K562 (cell line): ENCODE measurements around the gene FCHSD1. TPM values are rescaled to one million over a fixed set of nuclear protein-coding genes. Genes with fewer than 3 reads are reported as not detected.
A peak's percentile ranks its signal among the peaks of the same experiment; 100 is the strongest.

Experiments used
- ELF2 ChIP-seq: fragments of 250-450 bp; sonication (Bioruptor Pico); IDR thresholded peaks from 2 replicates; pipeline ENCODE4 v1.5.0; 2021; ENCODE audit warnings: mild to moderate bottlenecking
- SPI1 ChIP-seq: IDR thresholded peaks from 2 replicates; pipeline ENCODE4 v1.6.1; 2011; ENCODE audit warnings: low read depth, low read length, control low read depth, borderline replicate concordance
- ZFX ChIP-seq: sonication (generic); formaldehyde crosslinking; IDR thresholded peaks from 2 replicates; pipeline ENCODE4 v1.8.0; 2022; ENCODE audit warnings: mild to moderate bottlenecking, missing genetic modification reagents, moderate library complexity
- ZNF551 ChIP-seq: fragments of 250-450 bp; sonication (Bioruptor Pico); IDR thresholded peaks from 2 replicates; pipeline ENCODE4 v1.5.0; 2021; ENCODE audit warnings: mild to moderate bottlenecking, moderate library complexity
- polyA plus RNA-seq, 8 experiments: library from polyadenylated mRNA; depleted of rRNA in 4 of 8; stranded (reverse) in 5 of 8; unstranded in 3 of 8; fragments of >200 nt; fragmentation: Nextera tagmentation in 2 of 8; fragmentation: Illumina TruSeq in 1 of 8; extraction: Ambion mirVana in 2 of 8; extraction: Trizol in 1 of 8; gene quantifications; 2 replicates each; pipeline versions ENCODE4 v1.2.1 to v1.2.3, GENCODE V29; 2011 to 2014; ENCODE audit warnings: inconsistent platforms in 1 of 8, missing spikeins in 1 of 8
- total RNA-seq, 7 experiments: library from RNA; depleted of rRNA in 6 of 7; stranded (reverse); fragments of >200 nt in 6 of 7; fragmentation: Illumina TruSeq in 2 of 7; extraction: Trizol in 2 of 7; gene quantifications; 2 replicates each; pipeline versions ENCODE4 v1.2.1 to v1.2.3, GENCODE V29; 2011 to 2021; ENCODE audit warnings: low replicate concordance in 1 of 7
- TF ChIP-seq, protein P1 (sequence below): sonication (generic); formaldehyde crosslinking; IDR thresholded peaks from 2 replicates; pipeline ENCODE4 v1.8.1; 2023; ENCODE audit warnings: mild to moderate bottlenecking, missing genetic modification reagents
- TF ChIP-seq, protein P2 (sequence below): fragments of 250-450 bp; sonication (Bioruptor Pico); IDR thresholded peaks from 2 replicates; pipeline ENCODE4 v1.5.0; 2020; ENCODE audit warnings: mild to moderate bottlenecking, borderline replicate concordance
- TF ChIP-seq, protein P3 (sequence below): sonication (generic); formaldehyde crosslinking; IDR thresholded peaks from 2 replicates; pipeline ENCODE4 v1.9.0; 2022; ENCODE audit warnings: mild to moderate bottlenecking, missing genetic modification reagents
- TF ChIP-seq, protein P4 (sequence below): IDR thresholded peaks from 2 replicates; pipeline ENCODE4 v1.6.1; 2014; ENCODE audit warnings: antibody characterized with exemption
- TF ChIP-seq, protein P5 (sequence below): fragments of 250-450 bp; sonication (Bioruptor Pico); IDR thresholded peaks from 2 replicates; pipeline ENCODE4 v1.4.0; 2020; ENCODE audit warnings: mild to moderate bottlenecking, moderate library complexity
- TF ChIP-seq, protein P6 (sequence below): fragments of 250-450 bp; sonication (Bioruptor Pico); IDR thresholded peaks from 2 replicates; pipeline ENCODE4 v1.6.1; 2021; ENCODE audit warnings: mild to moderate bottlenecking
- TF ChIP-seq, protein P7 (sequence below), 2 experiments: IDR thresholded peaks in 1 of 2; conservative IDR thresholded peaks in 1 of 2; 2 replicates each; pipeline ENCODE4 v1.6.1; 2016; ENCODE audit warnings: low read depth in 2 of 2, mild to moderate bottlenecking in 1 of 2, missing compliant biosample characterization in 1 of 2, missing genetic modification characterization in 1 of 2, moderate library complexity in 1 of 2

FCHSD1 gene
- total and polyA plus RNA-seq, 9 of the 15 experiments (the other 6 are each of a cell fraction or from before 2014, with no cell fraction given) = 0.35 to 37.5 (median 13.6) TPM

DNA sequence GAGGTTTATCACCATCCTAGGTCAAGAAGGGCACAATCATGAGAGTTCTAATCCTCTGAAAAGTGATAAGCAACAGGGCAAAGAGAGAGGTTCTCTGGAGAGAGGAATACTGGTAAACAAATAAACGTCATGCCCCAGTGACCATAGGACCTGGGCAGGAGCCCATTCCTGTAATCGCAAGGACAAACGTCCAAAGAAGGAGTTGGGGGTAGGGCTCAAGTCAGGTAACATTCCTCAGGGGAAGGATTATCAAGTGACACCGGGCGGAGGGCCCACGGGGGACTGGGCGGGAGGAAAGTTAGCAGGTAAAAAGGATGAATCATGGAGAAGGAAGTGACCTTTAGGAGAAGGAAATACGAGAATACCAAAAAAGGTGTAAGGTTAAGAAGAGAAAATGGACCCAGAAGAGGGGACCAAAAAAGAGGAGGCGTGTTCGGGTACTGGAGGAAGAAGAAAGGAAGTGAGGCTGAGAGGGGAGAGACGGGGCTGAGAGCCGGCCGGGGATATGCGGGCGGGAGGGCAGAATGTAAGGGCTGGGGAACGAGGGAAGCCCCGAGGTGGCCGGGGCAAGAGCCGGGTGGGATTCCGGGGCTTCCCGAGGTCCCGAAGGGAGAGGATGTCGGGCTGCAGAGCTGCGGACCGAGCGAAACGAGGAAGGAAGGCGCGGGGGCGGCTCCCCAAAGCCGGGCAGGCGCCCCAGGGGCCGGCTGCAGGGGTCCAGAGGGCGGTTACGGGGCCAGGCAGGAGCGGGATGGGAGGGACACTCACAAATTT is 33.0 kb downstream of the FCHSD1 start (continued):
- TF ChIP-seq, protein P1, sequence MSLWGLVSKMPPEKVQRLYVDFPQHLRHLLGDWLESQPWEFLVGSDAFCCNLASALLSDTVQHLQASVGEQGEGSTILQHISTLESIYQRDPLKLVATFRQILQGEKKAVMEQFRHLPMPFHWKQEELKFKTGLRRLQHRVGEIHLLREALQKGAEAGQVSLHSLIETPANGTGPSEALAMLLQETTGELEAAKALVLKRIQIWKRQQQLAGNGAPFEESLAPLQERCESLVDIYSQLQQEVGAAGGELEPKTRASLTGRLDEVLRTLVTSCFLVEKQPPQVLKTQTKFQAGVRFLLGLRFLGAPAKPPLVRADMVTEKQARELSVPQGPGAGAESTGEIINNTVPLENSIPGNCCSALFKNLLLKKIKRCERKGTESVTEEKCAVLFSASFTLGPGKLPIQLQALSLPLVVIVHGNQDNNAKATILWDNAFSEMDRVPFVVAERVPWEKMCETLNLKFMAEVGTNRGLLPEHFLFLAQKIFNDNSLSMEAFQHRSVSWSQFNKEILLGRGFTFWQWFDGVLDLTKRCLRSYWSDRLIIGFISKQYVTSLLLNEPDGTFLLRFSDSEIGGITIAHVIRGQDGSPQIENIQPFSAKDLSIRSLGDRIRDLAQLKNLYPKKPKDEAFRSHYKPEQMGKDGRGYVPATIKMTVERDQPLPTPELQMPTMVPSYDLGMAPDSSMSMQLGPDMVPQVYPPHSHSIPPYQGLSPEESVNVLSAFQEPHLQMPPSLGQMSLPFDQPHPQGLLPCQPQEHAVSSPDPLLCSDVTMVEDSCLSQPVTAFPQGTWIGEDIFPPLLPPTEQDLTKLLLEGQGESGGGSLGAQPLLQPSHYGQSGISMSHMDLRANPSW = no peak
- TF ChIP-seq, protein P2, sequence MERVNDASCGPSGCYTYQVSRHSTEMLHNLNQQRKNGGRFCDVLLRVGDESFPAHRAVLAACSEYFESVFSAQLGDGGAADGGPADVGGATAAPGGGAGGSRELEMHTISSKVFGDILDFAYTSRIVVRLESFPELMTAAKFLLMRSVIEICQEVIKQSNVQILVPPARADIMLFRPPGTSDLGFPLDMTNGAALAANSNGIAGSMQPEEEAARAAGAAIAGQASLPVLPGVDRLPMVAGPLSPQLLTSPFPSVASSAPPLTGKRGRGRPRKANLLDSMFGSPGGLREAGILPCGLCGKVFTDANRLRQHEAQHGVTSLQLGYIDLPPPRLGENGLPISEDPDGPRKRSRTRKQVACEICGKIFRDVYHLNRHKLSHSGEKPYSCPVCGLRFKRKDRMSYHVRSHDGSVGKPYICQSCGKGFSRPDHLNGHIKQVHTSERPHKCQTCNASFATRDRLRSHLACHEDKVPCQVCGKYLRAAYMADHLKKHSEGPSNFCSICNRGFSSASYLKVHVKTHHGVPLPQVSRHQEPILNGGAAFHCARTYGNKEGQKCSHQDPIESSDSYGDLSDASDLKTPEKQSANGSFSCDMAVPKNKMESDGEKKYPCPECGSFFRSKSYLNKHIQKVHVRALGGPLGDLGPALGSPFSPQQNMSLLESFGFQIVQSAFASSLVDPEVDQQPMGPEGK (CRISPR knock-in tag) = no peak
- TF ChIP-seq, protein P3, sequence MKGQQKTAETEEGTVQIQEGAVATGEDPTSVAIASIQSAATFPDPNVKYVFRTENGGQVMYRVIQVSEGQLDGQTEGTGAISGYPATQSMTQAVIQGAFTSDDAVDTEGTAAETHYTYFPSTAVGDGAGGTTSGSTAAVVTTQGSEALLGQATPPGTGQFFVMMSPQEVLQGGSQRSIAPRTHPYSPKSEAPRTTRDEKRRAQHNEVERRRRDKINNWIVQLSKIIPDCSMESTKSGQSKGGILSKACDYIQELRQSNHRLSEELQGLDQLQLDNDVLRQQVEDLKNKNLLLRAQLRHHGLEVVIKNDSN (CRISPR knock-in tag) = no peak
- TF ChIP-seq, protein P4, sequence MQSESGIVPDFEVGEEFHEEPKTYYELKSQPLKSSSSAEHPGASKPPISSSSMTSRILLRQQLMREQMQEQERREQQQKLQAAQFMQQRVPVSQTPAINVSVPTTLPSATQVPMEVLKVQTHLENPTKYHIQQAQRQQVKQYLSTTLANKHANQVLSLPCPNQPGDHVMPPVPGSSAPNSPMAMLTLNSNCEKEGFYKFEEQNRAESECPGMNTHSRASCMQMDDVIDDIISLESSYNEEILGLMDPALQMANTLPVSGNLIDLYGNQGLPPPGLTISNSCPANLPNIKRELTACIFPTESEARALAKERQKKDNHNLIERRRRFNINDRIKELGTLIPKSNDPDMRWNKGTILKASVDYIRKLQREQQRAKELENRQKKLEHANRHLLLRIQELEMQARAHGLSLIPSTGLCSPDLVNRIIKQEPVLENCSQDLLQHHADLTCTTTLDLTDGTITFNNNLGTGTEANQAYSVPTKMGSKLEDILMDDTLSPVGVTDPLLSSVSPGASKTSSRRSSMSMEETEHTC = 0 out of 2 replicates have a peak, but pooled peaks have one; percentile 14
- TF ChIP-seq ZNF551 (CRISPR knock-in tag) (no peak), SPI1 (peak; percentile 63; the same call in 1 of the 2 replicates), ZFX (CRISPR knock-in tag) (peak; percentile 60), ELF2 (CRISPR knock-in tag) (no peak)
- TF ChIP-seq, protein P5, sequence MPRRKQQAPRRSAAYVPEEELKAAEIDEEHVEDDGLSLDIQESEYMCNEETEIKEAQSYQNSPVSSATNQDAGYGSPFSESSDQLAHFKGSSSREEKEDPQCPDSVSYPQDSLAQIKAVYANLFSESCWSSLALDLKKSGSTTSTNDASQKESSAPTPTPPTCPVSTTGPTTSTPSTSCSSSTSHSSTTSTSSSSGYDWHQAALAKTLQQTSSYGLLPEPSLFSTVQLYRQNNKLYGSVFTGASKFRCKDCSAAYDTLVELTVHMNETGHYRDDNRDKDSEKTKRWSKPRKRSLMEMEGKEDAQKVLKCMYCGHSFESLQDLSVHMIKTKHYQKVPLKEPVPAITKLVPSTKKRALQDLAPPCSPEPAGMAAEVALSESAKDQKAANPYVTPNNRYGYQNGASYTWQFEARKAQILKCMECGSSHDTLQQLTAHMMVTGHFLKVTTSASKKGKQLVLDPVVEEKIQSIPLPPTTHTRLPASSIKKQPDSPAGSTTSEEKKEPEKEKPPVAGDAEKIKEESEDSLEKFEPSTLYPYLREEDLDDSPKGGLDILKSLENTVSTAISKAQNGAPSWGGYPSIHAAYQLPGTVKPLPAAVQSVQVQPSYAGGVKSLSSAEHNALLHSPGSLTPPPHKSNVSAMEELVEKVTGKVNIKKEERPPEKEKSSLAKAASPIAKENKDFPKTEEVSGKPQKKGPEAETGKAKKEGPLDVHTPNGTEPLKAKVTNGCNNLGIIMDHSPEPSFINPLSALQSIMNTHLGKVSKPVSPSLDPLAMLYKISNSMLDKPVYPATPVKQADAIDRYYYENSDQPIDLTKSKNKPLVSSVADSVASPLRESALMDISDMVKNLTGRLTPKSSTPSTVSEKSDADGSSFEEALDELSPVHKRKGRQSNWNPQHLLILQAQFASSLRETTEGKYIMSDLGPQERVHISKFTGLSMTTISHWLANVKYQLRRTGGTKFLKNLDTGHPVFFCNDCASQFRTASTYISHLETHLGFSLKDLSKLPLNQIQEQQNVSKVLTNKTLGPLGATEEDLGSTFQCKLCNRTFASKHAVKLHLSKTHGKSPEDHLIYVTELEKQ = no peak
- TF ChIP-seq, protein P6, sequence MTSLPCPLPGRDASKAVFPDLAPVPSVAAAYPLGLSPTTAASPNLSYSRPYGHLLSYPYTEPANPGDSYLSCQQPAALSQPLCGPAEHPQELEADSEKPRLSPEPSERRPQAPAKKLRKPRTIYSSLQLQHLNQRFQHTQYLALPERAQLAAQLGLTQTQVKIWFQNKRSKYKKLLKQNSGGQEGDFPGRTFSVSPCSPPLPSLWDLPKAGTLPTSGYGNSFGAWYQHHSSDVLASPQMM (CRISPR knock-in tag) = no peak
- TF ChIP-seq, protein P7, sequence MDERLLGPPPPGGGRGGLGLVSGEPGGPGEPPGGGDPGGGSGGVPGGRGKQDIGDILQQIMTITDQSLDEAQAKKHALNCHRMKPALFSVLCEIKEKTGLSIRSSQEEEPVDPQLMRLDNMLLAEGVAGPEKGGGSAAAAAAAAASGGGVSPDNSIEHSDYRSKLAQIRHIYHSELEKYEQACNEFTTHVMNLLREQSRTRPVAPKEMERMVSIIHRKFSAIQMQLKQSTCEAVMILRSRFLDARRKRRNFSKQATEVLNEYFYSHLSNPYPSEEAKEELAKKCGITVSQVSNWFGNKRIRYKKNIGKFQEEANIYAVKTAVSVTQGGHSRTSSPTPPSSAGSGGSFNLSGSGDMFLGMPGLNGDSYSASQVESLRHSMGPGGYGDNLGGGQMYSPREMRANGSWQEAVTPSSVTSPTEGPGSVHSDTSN (CRISPR knock-in tag; IDR thresholded peaks at IDR 0.05; ENCODE audit: low read depth) = no peak
- TF ChIP-seq, protein P7 (tag; conservative IDR thresholded peaks at IDR 0.05; ENCODE audit: low read depth) = no peak
